GM23248 (cell line): ENCODE data around the gene SUPT7L. TPM values are rescaled to one million over a fixed set of nuclear protein-coding genes. Genes with fewer than 3 reads are reported as not detected.

Experiments used
- DNase-seq: peaks from one replicate; pipeline ENCODE4 v3.0.0-alpha.2; 2015
- H2AFZ ChIP-seq: fragments of 200-600 bp; sonication (generic); 2 replicates; pipeline ENCODE4 v1.6.1; 2016; ENCODE audit warnings: antibody characterized with exemption
- H3F3A ChIP-seq: fragments of 200-600 bp; sonication (generic); 2 replicates; pipeline ENCODE4 v1.6.1; 2016; ENCODE audit warnings: mild to moderate bottlenecking, antibody characterized with exemption, mixed run types; ENCODE audit not compliant: insufficient read depth
- H3K27ac ChIP-seq: fragments of 200-600 bp; sonication (generic); 2 replicates; pipeline ENCODE4 v1.5.1; 2016; ENCODE audit warnings: mild to moderate bottlenecking
- H3K27me3 ChIP-seq: fragments of 200-600 bp; sonication (generic); replicated peaks from 2 replicates; pipeline ENCODE4 v1.6.1; 2016; ENCODE audit warnings: mild to moderate bottlenecking; ENCODE audit not compliant: insufficient read depth
- H3K36me3 ChIP-seq: fragments of 200-600 bp; sonication (generic); 2 replicates; pipeline ENCODE4 v1.6.1; 2016; ENCODE audit warnings: low read depth, mild to moderate bottlenecking
- H3K4me1 ChIP-seq: fragments of 200-600 bp; sonication (generic); 2 replicates; pipeline ENCODE4 v1.6.1; 2016; ENCODE audit warnings: mild to moderate bottlenecking; ENCODE audit not compliant: insufficient read depth
- H3K4me2 ChIP-seq: fragments of 200-600 bp; sonication (generic); one replicate; pipeline ENCODE4 v1.6.1; 2016; ENCODE audit warnings: mild to moderate bottlenecking; ENCODE audit not compliant: unreplicated experiment
- H3K4me3 ChIP-seq: fragments of 200-600 bp; sonication (generic); 2 replicates; pipeline ENCODE4 v1.5.1; 2016; ENCODE audit warnings: mild to moderate bottlenecking
- H3K79me2 ChIP-seq: fragments of 200-600 bp; sonication (generic); 2 replicates; pipeline ENCODE4 v1.6.1; 2016; ENCODE audit warnings: mild to moderate bottlenecking; ENCODE audit not compliant: insufficient read depth
- H3K9ac ChIP-seq: fragments of 200-600 bp; sonication (generic); 2 replicates; pipeline ENCODE4 v1.6.1; 2016; ENCODE audit warnings: mild to moderate bottlenecking
- H3K9me2 ChIP-seq: fragments of 200-600 bp; sonication (generic); 2 replicates; pipeline ENCODE4 v1.6.1; 2016; ENCODE audit warnings: mixed run types, mild to moderate bottlenecking, moderate library complexity; ENCODE audit not compliant: insufficient read depth
- H3K9me3 ChIP-seq: fragments of 200-600 bp; sonication (generic); one replicate; pipeline ENCODE4 v1.6.1; 2017; ENCODE audit warnings: low read depth
- H4K20me1 ChIP-seq: fragments of 200-600 bp; sonication (generic); 2 replicates; pipeline ENCODE4 v1.6.0; 2016; ENCODE audit not compliant: insufficient read depth
- EZH2 ChIP-seq: fragments of 200-600 bp; sonication (generic); IDR thresholded peaks from 2 replicates; pipeline ENCODE4 v1.6.1; 2018; ENCODE audit warnings: antibody characterized with exemption, mild to moderate bottlenecking; ENCODE audit not compliant: insufficient read depth, poor library complexity, severe bottlenecking
- EZH2phosphoT487 ChIP-seq: fragments of 200-600 bp; sonication (generic); IDR thresholded peaks from 2 replicates; pipeline ENCODE4 v1.6.1; 2018; ENCODE audit warnings: antibody characterized with exemption, moderate library complexity, mild to moderate bottlenecking, low read depth; ENCODE audit not compliant: insufficient read depth
- WGBS, 2 experiments: methylation state at CpG; one replicate each; pipeline ENCODE4 v1.1.6; 2015 to 2017; ENCODE audit warnings: low lambda C conversion rate in 2 of 2, low coverage in 1 of 2; ENCODE audit errors: missing lambda C conversion rate in 2 of 2; 5-methylcytosine and 5-hydroxymethylcytosine counted together
- in situ Hi-C: fragments of 300-500 bp; cut with MboI; formaldehyde crosslinking; loops from 2 replicates; pipeline ENCODE4 v1.15.0; 2020
- polyA plus RNA-seq: library from polyadenylated mRNA; unstranded; fragments of >200 nt; fragmentation: Nextera tagmentation; extraction: Ambion mirVana; gene quantifications from 2 replicates; pipeline ENCODE4 v1.2.1, GENCODE V29; 2016
- total RNA-seq: library from RNA; depleted of rRNA; stranded (reverse); fragments of >200 nt; shearing (Covaris generic); gene quantifications from 2 replicates; pipeline ENCODE4 v1.2.3, GENCODE V29; 2014

The SUPT7L gene
- total and polyA plus RNA-seq, 2 experiments from 2014 or later = 23.3 to 24.6 TPM

- TF ChIP-seq EZH2phosphoT487 (no peak), EZH2 (no peak)
- Histone ChIP-seq H3K36me3 (no peaks in the 10 kb centered on the region), H3K4me2 (no peak overlapping the region), H2AFZ (no peak overlapping the region), H3F3A (peaks cover 42% of the 10 kb centered on the region), H3K79me2 (no peaks in the 10 kb centered on the region), H3K9ac (no peak overlapping the region), H3K9me2 (no peaks in the 10 kb centered on the region), H3K4me1 (peaks cover 39% of the 10 kb centered on the region), H3K27me3 (no peaks in the 10 kb centered on the region), H3K9me3 (no peaks in the 10 kb centered on the region), H3K27ac (no peak overlapping the region), H4K20me1 (no peaks in the 10 kb centered on the region), H3K4me3 (no peak overlapping the region)
- in situ Hi-C loops = no loop called here
- DNase-seq = peak; percentile 15
- whole genome bisulfite sequencing, 2 experiments = 53 to 58% methylated on average over 9 of the region's 9 CpGs
These were observed 44.2 kb upstream of the SUPT7L start for GRCh38 chr2:27707462-27708256.

- 0 to 3% methylated on average over 4 of the region's 4 CpGs for WGBS, 2 experiments
- Histone ChIP-seq H3K27me3 (no peaks in the 10 kb centered on the region), H3K9ac (peak overlapping the region; percentile 80), H3K27ac (peak overlapping the region; percentile 98), H3K4me1 (peaks cover 47% of the 10 kb centered on the region), H3K9me3 (no peaks in the 10 kb centered on the region), H4K20me1 (no peaks in the 10 kb centered on the region), H3F3A (peaks cover 42% of the 10 kb centered on the region), H3K9me2 (no peaks in the 10 kb centered on the region), H2AFZ (no peak overlapping the region), H3K36me3 (no peaks in the 10 kb centered on the region), H3K4me3 (peak overlapping the region; percentile 32; the same call in 1 of the 2 replicates), H3K79me2 (no peaks in the 10 kb centered on the region), H3K4me2 (peak overlapping the region; percentile 72)
- peak; percentile 96 for DNase-seq
- in situ Hi-C loops = no loop called here
- TF ChIP-seq EZH2phosphoT487 (0 out of 2 replicates have a peak, but pooled peaks have one; percentile 38), EZH2 (no peak)
These were observed 42.6 kb upstream of the SUPT7L start for GRCh38 chr2:27705851-27706622.

GRCh38 chr2:27704342-27704876 is 41.0 kb upstream of the SUPT7L start:
- H3K9me2 ChIP-seq = no peaks in the 10 kb centered on the region
- TF ChIP-seq EZH2 = no peak
- TF ChIP-seq EZH2phosphoT487 = no peak
- H4K20me1 ChIP-seq = no peaks in the 10 kb centered on the region
- H3K79me2 ChIP-seq = no peaks in the 10 kb centered on the region
- H3F3A ChIP-seq = peaks cover 42% of the 10 kb centered on the region
- H3K27ac ChIP-seq = peak overlapping the region; percentile 98
- H3K4me1 ChIP-seq = peaks cover 47% of the 10 kb centered on the region
- H3K4me3 ChIP-seq = no peak overlapping the region
- no peaks in the 10 kb centered on the region for H3K36me3 ChIP-seq
- no peaks in the 10 kb centered on the region for H3K27me3 ChIP-seq
- WGBS, 2 experiments = 82 to 86% methylated on average over 5 of the region's 5 CpGs
- H3K9me3 ChIP-seq = no peaks in the 10 kb centered on the region
- in situ Hi-C loops = no loop called here
- H3K9ac ChIP-seq = peak overlapping the region; percentile 48
- 0 out of 2 replicates have a peak overlapping the region, but pooled peaks have one; percentile 27 for H2AFZ ChIP-seq
- peak overlapping the region; percentile 55 for H3K4me2 ChIP-seq
- peak; percentile 23 for DNase-seq

GRCh38 chr2:27703638-27704341 is 40.4 kb upstream of the SUPT7L start:
- H3K79me2 ChIP-seq = no peaks in the 10 kb centered on the region
- DNase-seq = peak; percentile 93
- no peaks in the 10 kb centered on the region for H4K20me1 ChIP-seq
- 15% methylated on average over 9 of the region's 9 CpGs for WGBS, 2 experiments
- no peak overlapping the region for H3K4me3 ChIP-seq
- no peaks in the 10 kb centered on the region for H3K27me3 ChIP-seq
- peak overlapping the region; percentile 55 for H3K4me2 ChIP-seq
- H3K4me1 ChIP-seq = peaks cover 47% of the 10 kb centered on the region
- TF ChIP-seq EZH2phosphoT487 = no peak
- in situ Hi-C loops = no loop called here
- H3K27ac ChIP-seq = peak overlapping the region; percentile 98
- H3F3A ChIP-seq = peaks cover 42% of the 10 kb centered on the region
- peak overlapping the region; percentile 48 for H3K9ac ChIP-seq
- no peaks in the 10 kb centered on the region for H3K9me2 ChIP-seq
- H3K9me3 ChIP-seq = no peaks in the 10 kb centered on the region
- peak overlapping the region; percentile 41 for H2AFZ ChIP-seq
- no peaks in the 10 kb centered on the region for H3K36me3 ChIP-seq
